ENCODE data around the gene SLC38A11. TPM values are rescaled to one million over a fixed set of nuclear protein-coding genes. Genes with fewer than 3 reads are reported as not detected.

SLC38A11 gene
- total RNA-seq, 1 experiment from 2014 or later: not detected

DNA sequence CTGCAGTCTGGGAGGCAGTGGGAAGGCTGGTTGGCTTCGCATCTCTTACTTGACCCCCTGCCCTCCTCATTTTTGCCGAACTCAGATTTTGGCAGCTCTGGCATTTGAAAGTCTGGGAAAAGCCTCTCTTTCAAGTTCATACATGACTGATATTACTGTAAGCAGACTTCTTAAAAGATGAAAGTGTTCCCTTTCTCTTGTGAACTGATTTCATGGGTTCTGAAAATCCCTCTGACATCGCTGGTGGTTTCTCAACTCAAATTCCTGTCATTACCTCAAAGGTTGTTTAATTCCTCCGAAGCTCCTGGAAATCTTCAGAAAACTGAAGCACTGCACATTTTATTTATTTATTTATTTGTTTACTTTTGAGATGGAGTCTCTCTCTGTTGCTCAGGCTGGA, 16.9 kb upstream of the SLC38A11 start:
- DNase-seq (ENCODE audit: low spot score): no peak

DNA sequence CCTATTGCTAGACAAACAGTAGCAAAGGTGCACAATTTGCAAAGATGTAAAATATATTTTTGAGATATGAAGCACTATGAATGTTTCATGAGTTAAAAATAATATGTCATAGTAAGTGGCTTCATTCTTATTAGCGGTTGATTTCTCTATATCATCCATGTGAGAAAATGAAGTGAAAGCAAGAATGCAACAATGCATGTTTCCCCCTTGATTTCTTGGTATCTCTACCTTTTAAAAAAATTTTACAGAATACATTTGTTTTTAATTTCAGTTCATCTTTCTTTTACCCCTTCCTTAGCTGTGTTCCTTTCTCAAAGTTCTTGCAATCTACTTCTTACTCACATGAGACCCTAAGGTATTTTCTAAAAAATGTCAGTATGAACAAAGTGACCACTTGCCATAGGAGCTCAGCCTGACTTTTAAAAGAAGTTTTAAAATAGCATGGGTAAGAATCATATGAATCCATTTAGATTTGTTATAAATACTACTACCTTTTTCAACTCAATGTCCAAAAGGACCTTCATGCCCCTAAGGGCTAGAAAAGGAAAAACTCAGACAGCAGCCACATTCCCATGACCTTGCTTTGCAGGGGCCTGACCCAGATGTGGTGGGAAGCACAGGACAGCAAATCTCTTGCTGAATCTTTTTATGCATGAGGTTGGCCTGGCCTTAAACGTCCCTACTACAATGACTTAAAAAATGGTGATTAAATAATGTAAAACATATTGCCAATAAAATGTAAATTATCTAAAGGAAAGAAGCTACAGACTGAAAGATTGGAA, 14.8 kb upstream of the SLC38A11 start:
- no peak for DNase-seq (ENCODE audit: low spot score)

DNA sequence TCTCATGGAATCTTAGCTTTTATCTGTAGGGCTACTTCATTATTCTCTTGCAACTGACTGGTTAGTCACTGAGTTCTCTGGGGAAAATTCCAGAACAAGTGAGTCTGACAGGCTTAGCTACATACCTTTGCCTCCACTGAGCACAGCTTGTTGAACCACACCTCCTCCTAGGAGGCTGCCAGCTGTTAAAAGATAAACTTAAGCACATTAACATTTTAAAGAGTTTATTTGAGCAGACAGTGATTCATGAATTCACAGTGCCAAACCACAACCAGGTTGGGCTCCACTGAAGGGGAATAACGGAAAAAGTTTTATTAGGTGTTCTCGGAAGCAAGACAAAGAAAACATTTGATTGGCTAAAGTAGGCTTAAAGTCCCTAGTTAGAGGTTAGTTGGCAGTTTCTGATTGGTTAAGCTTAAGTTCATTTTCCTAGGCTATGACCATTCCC, 12.5 kb upstream of the SLC38A11 start:
- peak; percentile 98 for DNase-seq (ENCODE audit: low spot score)

DNA sequence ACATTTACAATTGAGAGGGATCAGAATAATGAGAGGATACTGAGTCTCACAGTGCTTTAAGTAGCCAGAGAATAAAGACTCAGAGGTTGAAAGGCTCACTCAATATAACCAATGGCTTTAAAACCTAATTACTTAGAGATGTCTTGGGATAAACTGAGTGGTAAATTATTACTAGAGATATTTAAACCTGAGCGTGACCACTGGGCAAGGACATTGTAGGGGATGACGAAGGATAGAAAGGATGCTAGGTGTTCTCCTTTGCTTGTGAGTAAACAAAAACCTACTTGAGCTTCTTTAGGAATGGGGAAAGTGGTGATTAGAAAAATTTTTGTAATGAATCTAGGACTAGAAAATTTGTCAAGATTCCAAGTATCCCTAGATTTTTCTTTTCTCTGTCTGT, 12.0 kb upstream of the SLC38A11 start:
- DNase-seq (ENCODE audit: low spot score): no peak

DNA sequence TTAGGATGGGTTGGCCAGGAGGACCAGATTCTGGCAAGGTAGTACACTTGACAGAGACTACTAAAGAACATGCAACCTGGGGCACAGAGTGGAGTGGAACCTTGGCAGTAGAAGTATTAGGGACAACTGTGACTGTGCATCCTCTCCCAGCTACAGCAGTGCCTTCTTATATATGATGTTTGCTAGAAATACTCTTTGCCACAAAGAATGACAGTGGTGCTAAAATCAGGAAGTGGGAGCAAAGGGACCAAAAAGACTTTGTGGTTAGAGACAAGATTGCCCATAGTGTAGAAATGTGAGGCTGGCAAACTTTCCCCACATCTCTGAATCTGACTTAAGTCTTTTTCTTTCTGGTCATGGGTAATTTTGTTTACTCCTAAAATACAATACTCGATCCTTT, 9.4 kb upstream of the SLC38A11 start:
- DNase-seq (ENCODE audit: low spot score): peak; percentile 19

DNA sequence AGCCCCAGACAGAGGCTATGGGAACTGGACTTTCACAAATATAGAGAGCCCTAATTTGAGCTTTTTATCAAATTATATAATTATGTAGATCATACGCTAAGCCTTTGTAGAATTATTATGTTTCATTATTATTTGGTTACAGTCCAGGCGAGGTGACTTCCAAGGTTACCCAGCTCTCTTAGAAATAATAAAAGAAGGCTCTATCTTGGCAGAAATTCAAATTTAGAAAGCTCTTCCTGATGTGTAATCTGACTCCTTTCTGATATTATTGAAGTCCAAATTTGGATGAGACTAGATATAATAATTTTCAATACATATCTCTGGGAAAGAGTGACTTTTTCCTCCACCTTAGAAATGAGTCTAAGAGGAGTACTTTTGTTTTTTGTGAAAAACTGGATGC, 4.8 kb upstream of the SLC38A11 start:
- no peak for DNase-seq (ENCODE audit: low spot score)

DNA sequence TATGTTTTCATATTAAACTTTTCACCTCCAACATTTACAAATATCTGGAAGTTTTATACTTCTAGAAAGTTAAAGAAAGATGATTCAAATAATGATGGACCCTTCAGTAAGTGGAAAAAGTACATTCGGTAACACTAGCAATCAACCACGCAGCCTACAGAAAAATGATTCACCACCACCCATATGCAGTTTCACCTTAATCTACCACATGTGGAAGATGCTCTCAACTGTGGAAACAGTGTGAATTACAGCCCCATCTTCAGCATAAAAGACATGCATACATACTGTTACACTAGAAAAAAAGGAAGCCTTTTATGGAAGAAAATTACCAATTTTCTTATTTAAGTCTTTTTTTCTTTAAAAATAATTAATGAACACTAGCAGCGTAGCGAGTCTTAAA, 1.1 kb downstream of the SLC38A11 start:
- DNase-seq (ENCODE audit: low spot score): no peak

DNA sequence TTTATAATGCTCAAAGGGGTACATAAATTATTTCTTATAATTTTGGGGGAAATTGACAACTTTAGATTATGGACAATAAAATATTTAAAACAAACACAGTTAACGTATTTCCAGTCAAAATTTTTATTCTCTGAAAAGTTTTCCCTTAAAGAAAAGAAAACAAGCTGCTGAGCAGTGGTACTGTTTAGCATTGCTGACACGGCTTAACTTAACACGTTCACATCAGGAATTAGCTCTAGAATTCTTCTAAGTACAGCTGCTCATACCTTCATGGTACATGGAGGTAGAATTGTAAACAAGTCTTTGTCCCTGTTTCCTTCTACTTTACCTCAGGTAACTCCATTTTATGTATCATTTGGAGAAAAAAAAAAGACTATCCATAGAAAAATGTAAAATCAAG, 2.0 kb downstream of the SLC38A11 start:
- DNase-seq (ENCODE audit: low spot score): no peak

DNA sequence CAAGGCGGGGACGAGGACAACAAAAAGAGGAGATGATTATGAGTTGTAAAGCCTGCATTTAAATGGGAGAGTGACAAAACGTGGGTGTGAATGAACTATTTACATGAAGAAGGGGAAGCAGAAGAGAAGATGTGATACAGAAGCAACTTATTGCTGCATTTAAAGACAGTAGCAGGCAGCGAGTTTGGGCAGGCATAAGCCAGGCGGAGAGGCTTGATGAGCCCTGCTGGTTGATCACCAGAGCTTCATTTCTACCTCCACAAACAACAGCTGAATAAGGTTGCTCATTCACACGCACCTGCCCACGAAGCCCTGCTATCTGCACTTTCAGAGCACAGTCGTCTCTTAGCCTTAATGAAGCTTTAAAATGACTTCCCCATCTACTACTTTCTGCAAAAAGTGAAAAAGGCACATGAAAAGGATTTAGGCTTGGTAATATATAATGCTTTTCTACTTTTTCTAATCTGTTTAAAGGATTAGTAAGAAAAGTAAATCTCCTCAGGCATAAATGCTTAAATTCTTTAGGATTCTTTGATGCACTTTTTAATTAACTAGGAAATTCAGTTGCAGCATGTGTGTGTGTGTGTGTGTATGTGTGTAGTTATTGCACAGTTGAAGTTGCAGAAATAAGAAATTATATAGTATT, 3.1 kb downstream of the SLC38A11 start:
- DNase-seq (ENCODE audit: low spot score): no peak

DNA sequence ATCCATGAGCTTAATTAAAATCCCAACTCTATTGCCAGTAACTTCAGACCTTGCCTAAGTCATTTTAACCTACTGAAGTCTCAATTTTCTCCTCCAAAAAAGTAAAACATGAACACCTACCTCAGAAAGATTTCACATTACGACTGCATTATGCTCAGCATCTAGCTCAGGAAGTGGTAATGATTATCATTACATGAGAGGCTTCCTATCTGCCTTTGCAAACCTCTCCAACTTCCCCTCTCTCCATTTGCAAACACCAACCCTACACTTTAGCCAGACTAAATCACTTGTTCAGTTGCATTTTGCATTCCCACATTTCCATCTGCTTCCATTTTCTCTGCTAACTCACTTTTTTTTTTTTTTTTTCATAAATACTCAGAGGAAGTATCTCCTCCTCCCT, 6.8 kb downstream of the SLC38A11 start:
- no peak for DNase-seq (ENCODE audit: low spot score)

DNA sequence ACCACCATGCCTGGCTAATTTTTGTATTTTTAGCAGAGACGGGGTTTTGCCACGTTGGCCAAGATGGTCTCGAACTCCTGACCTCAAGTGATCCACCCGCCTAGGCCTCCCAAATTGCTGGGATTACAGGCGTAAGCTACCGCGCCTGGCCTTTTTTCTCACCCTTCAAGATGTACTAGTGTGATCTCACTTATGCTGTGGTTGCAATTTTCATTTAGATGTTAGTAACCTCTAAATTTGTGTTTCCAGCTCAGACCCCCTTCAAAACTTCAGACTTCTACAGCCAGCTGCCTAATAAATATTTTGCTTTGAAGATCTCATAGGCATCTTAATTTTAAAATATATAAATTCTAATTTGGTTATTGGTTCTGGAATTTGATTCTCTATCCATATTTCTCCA, 8.0 kb downstream of the SLC38A11 start:
- DNase-seq (ENCODE audit: low spot score): no peak

DNA sequence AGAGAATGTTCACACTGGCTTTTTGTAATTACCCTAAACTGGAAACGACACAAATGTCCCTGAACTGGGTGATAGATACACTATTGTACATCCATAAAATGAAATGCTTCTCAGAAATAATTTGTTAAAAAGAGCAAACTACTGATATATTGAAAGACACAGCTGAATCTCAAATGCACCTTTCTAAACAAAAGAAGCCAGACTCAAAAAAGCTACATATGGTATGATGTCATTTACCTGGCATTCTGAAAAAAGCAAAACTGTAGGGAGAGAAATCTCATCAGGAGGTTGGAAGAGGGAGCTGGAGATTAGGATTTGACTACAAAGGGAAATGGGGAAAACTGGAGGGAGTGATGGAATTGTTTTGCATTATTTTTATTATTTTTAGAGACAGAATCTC, 12.0 kb downstream of the SLC38A11 start:
- no peak for DNase-seq (ENCODE audit: low spot score)

DNA sequence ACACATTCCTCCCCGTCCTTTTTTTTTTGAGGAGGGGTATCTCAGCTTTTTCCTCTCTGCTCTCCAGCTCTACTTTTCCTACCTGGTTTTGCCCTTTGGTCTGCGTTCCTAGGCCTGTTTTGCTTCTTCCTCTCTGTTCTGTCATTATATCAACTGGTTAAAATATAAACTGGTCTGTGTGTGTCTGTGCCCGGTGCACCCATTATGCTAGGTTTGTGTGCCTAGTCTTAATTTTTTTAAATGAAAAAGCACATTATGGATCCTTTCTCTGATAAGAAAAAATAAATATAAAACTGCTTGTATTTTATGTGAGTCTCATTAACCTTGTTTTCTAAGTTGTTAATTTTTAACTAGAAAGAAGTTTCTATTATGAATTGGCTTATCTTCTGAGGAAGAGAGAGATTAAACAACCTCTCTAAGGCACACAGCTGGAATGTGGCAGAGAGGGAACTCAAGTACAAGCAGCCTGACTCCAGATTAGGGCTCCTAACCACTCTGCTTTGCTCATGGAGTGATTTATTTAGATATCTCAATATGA, 17.4 kb downstream of the SLC38A11 start:
- no peak for DNase-seq (ENCODE audit: low spot score)

DNA sequence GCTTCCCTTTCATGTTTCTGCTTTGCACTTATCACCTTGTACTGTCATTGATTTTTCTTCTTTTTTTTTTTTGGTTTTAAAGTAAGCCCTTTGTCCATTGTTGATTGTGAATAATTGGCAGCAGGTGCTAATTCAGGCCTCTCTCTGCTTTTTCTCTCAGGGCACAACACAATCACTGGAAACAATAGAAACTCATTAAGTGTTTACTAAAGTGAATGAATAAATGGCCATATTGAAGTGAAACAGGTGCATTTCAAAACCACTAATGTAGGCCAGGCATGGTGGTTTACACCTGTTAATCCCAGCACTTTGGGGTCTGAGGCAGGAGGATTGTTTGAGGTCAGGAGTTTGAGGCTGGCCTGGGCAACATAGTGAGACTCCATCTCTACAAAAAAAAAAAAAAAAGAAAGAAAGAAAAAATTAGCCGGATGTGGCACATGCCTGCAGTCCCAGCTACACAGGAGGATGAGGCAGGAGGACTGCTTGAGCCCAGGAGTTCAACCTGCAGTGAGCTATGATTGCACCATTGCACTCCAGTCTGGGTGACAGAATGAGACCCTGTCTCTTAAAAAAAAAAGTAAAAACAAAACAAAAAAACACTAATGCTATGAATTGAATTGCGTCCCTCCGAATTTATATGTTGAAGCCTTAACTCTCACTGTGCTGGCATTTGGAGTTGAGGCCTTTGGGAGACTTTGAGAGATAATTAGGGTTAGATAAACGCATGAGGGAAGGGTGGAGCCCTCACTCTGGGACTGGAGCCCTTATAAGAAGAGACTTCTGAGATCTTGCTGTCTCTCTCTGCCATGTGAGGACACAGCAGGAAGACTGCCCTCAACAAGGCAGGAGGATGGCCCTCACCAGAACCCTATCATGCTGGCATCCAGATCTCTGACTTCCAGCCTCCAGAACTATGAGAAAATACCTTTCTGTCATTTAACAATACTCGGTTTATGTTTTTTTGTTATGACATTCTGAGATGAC, 19.9 kb downstream of the SLC38A11 start:
- no peak for DNase-seq (ENCODE audit: low spot score)

DNA sequence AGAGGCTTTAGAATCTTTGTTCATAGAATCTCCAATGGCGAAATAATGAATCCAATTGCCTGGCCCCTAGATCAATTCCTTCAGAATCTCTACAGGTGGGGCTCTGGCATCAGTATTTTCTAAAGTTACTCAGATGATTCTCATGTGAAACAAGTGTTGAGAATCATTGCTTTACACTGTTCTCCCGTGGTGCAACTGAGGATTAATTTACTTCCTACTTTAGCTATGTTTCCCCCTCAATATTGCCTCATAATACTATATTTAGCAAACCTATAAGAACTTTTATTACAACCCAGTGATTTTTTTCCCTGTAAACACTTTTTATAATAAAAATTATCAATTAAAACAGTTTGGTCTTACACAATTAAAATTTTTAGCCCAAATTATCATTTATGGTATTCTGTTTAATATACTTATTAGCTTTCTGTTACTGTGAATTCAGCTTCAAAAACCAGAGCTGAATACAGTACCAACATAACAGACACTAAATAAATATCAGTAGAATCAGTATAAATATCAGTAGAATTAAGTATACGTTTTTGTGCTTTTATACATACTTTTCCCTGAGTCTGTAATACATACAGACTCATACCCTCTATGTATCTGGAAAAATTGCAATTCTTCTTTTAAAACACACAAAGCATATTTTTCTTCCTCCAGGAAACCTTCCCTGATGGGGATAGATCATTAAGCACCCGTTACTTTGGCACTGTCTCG, 20.8 kb downstream of the SLC38A11 start:
- DNase-seq (ENCODE audit: low spot score): no peak

DNA sequence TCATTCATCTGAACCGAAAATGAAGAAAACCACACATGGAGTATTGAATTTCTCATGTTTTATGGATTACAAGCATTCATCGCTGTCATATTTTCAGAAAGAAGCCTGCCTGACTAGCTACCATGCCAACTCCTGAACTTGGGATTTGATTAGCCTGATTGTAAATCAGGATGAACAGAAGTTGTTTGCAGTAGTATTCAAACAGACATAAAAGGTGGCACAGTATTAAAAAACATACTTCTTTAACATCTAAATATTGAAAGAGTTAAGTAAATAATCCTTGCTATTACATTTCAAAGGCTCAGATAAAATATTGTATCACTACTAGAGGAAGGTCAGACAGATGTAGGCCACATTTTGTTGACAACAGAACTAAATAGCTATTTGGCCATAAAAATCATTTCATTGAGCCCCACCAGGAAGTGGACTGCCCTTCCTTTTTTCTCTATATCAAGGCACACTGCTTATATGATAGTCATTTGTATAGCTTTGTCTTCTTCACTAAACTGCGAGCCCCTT, 21.6 kb downstream of the SLC38A11 start:
- no peak for DNase-seq (ENCODE audit: low spot score)

DNA sequence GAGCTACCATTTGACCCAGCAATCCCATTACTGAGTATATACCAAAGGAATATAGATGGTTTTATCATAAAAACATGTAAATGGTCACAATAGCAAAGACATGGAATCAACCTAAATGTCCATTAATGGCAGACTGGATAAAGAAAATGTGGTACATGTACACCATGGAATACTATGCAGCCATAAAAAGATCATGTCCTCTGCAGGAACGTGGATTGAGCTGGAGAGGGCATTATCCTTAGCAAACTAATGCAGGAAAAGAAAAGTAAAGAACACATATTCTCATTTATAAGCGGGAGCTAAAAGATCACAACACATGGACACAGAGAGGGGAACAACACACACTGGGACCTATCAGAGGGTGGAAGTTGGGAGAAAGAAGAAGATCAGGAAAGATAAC, 22.9 kb downstream of the SLC38A11 start:
- DNase-seq (ENCODE audit: low spot score): no peak

DNA sequence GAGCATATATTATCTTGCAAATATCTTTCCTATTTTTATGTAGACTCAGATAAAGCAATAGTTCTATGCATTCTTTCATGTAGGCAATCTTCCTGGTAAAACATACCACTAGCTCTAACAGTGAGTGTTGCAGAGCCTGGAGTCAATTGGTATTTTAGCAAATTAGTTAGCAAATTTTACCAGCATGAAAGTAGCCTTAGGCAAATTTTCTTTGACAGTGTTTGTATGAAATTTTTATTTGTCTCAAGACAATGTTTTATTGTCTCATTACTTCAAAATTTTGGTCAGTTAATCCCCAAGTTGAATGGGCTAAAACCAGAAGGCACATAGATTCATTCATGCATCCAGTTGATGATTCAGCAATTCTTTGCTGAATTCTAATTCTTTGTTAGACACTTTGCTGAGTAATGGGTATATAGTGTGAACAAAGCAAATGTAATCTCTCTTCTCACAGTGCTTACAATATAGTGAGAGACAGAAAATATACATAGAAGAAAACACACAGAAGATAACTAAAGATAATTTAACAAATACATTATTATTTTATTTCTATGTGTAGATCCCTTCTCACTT, 27.1 kb downstream of the SLC38A11 start:
- no peak for DNase-seq (ENCODE audit: low spot score)

DNA sequence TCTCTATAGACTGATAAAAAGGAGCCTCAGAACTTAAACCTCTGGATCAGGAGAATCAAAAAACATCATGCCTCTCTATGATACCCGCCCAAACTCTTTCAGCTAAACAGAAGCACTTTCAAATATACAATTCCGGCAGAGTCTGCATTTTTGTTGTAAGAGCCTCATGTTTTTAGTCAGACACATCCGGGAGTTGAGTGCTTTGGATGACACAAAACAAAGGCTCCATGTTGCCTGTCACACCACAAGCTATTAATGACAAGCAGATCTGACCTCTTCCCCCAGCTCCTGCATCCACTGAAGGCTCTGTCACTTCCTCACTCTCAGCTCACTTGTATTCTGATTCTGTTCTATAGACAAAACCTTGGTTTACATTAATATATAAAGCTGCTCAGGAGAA, 33.2 kb downstream of the SLC38A11 start:
- no peak for DNase-seq (ENCODE audit: low spot score)

DNA sequence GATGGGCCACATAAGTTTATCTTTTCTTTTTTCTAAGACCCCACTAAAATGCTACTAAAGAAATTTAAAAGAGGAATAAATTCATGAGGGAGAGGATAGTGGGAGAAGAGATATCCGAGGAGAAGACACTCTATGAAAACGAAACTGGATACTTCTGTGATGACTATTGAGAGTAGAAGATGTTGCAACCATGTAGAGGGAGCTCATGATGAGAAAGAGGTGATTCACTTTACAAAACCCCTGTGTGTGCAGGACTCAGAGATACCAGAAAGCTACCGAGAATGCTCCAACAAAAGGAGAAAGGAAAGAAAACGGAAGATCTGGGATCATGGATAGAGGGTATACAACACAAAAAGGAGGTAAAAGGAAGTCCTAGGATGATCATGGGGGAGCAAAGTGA, 34.9 kb downstream of the SLC38A11 start:
- peak; percentile 69 for DNase-seq (ENCODE audit: low spot score)
